ENCODE data around the gene ITGB6.

Gene ITGB6

GRCh38 chr2:160114020-160114419 is 86.1 kb downstream of the ITGB6 start:
- peak; percentile 28 for DNase-seq (ENCODE audit: low read depth)

GRCh38 chr2:160111951-160112798 is 87.9 kb downstream of the ITGB6 start:
- H3K4me3 ChIP-seq (ENCODE audit: control insufficient read depth, low read depth, low read length): no peak overlapping the region
- no peak for DNase-seq (ENCODE audit: low read depth)
- no peak for TF ChIP-seq CTCF (conservative IDR thresholded peaks at IDR 0.05; ENCODE audit: control insufficient read depth, insufficient read depth, low read depth, low read length)

More at GRCh38 chr2:160114020-160114419, 86.1 kb downstream of the ITGB6 start:
- H3K4me3 ChIP-seq (ENCODE audit: control insufficient read depth, low read depth, low read length): no peak overlapping the region
- no peak for TF ChIP-seq CTCF (conservative IDR thresholded peaks at IDR 0.05; ENCODE audit: control insufficient read depth, insufficient read depth, low read depth, low read length)

GRCh38 chr2:160110674-160111239 is 89.3 kb downstream of the ITGB6 start:
- no peak for DNase-seq (ENCODE audit: low read depth)
- TF ChIP-seq CTCF (conservative IDR thresholded peaks at IDR 0.05; ENCODE audit: control insufficient read depth, insufficient read depth, low read depth, low read length): no peak
- no peak overlapping the region for H3K4me3 ChIP-seq (ENCODE audit: control insufficient read depth, low read depth, low read length)

- DNase-seq (ENCODE audit: low read depth): peak; percentile 87
- peak; percentile 83 for TF ChIP-seq CTCF (conservative IDR thresholded peaks at IDR 0.05; ENCODE audit: control insufficient read depth, insufficient read depth, low read depth, low read length)
- H3K4me3 ChIP-seq (ENCODE audit: control insufficient read depth, low read depth, low read length): no peak overlapping the region
Observed at GRCh38 chr2:160109939-160110673, 90.0 kb downstream of the ITGB6 start.

- no peak for DNase-seq (ENCODE audit: low read depth)
- no peak for TF ChIP-seq CTCF (conservative IDR thresholded peaks at IDR 0.05; ENCODE audit: control insufficient read depth, insufficient read depth, low read depth, low read length)
Observed at GRCh38 chr2:160109243-160109642, 90.8 kb downstream of the ITGB6 start.

GRCh38 chr2:160108646-160109045 is 91.4 kb downstream of the ITGB6 start:
- H3K4me3 ChIP-seq (ENCODE audit: control insufficient read depth, low read depth, low read length): no peak overlapping the region
- DNase-seq (ENCODE audit: low read depth): no peak
- TF ChIP-seq CTCF (conservative IDR thresholded peaks at IDR 0.05; ENCODE audit: control insufficient read depth, insufficient read depth, low read depth, low read length): no peak

More at GRCh38 chr2:160109243-160109642, 90.8 kb downstream of the ITGB6 start:
- no peak overlapping the region for H3K4me3 ChIP-seq (ENCODE audit: control insufficient read depth, low read depth, low read length)

Measured in fibroblast of mammary gland (primary cell).